ENCODE data around the gene INMT.

GRCh38 chr7:30706908-30707307 lies 45.0 kb upstream of the INMT start:
- TF ChIP-seq CTCF (IDR thresholded peaks at IDR 0.05; ENCODE audit: low read depth, low read length) (no peak), EZH2phosphoT487 (IDR thresholded peaks at IDR 0.05; ENCODE audit: low read depth) (no peak)

Data from OCI-LY3 (cell line).